ENCODE measurements around the gene CSNK1D. TPM values are rescaled to one million over a fixed set of nuclear protein-coding genes. Genes with fewer than 3 reads are reported as not detected.

Gene CSNK1D
- total and polyA plus RNA-seq, 4 donors, result 72.7 to 160 (median 123) TPM

- Histone ChIP-seq H3K9ac (ENCODE audit: insufficient read depth in 1 of 2, low read length in 2 of 2) (no peak overlapping the region), H3K27ac (ENCODE audit: low read depth in 1 of 2, low read length in 1 of 2) (no peak overlapping the region), H3K9me3 (ENCODE audit: control insufficient read depth in 4 of 4, insufficient read depth in 3 of 4, low read length in 3 of 4) (no peaks in the 10 kb centered on the region), H3K4me3 (no peak overlapping the region), H3K27me3 (ENCODE audit: control insufficient read depth in 3 of 3, insufficient read depth in 3 of 3, low read length in 2 of 3) (no peaks in the 10 kb centered on the region), H3K4me1 (ENCODE audit: control insufficient read depth in 5 of 5, insufficient read depth in 5 of 5, low read length in 5 of 5) (peaks cover 10 to 66% (median 50%) of the 10 kb centered on the region in 5 donors), H3K36me3 (ENCODE audit: control insufficient read depth in 4 of 4, insufficient read depth in 4 of 4, low read length in 4 of 4) (peaks cover 0 to 24% (median 1%) of the 10 kb centered on the region in 4 donors)
- ATAC-seq (ENCODE audit: insufficient read depth, low FRiP score) (no peak), DNase-seq (no peak)
- WGBS, 2 donors, result 84 to 86% methylated on average over 19 of the region's 19 CpGs
- no peak for TF ChIP-seq CTCF (IDR thresholded peaks at IDR 0.05; ENCODE audit: control extremely low read depth, extremely low read depth)
These were observed 38.3 kb downstream of the CSNK1D start for GRCh38 chr17:82235056-82235774.

- H3K4me3 ChIP-seq, result no peak overlapping the region
- no peak overlapping the region for H3K9ac ChIP-seq (ENCODE audit: insufficient read depth in 1 of 2, low read length in 2 of 2)
- H3K27ac ChIP-seq (ENCODE audit: low read depth in 1 of 2, low read length in 1 of 2), result no peak overlapping the region
- peak; percentile 59 to 83 (median 75) for DNase-seq
- H3K27me3 ChIP-seq (ENCODE audit: control insufficient read depth in 3 of 3, insufficient read depth in 3 of 3, low read length in 2 of 3), result no peaks in the 10 kb centered on the region
- H3K36me3 ChIP-seq (ENCODE audit: control insufficient read depth in 4 of 4, insufficient read depth in 4 of 4, low read length in 4 of 4), result peaks cover 0 to 16% (median 0%) of the 10 kb centered on the region in 4 donors
- peaks cover 8 to 69% (median 46%) of the 10 kb centered on the region in 5 donors for H3K4me1 ChIP-seq (ENCODE audit: control insufficient read depth in 5 of 5, insufficient read depth in 5 of 5, low read length in 5 of 5)
- 72 to 76% methylated on average over 24 to 26 of the region's 26 CpGs for WGBS, 2 donors
- H3K9me3 ChIP-seq (ENCODE audit: control insufficient read depth in 4 of 4, insufficient read depth in 3 of 4, low read length in 3 of 4), result no peaks in the 10 kb centered on the region
- no peak for TF ChIP-seq CTCF (IDR thresholded peaks at IDR 0.05; ENCODE audit: control extremely low read depth, extremely low read depth)
- no peak for ATAC-seq (ENCODE audit: insufficient read depth, low FRiP score)
These were observed 39.1 kb downstream of the CSNK1D start for GRCh38 chr17:82234211-82235055.

GRCh38 chr17:82232876-82233785 lies 40.4 kb downstream of the CSNK1D start:
- Histone ChIP-seq H3K36me3 (ENCODE audit: control insufficient read depth in 4 of 4, insufficient read depth in 4 of 4, low read length in 4 of 4) (peaks cover 0 to 15% (median 0%) of the 10 kb centered on the region in 4 donors), H3K9ac (ENCODE audit: insufficient read depth in 1 of 2, low read length in 2 of 2) (no peak overlapping the region), H3K27ac (ENCODE audit: low read depth in 1 of 2, low read length in 1 of 2) (peak overlapping the region in 1 of 2 donors; percentile 10), H3K9me3 (ENCODE audit: control insufficient read depth in 4 of 4, insufficient read depth in 3 of 4, low read length in 3 of 4) (no peaks in the 10 kb centered on the region), H3K27me3 (ENCODE audit: control insufficient read depth in 3 of 3, insufficient read depth in 3 of 3, low read length in 2 of 3) (no peaks in the 10 kb centered on the region), H3K4me3 (no peak overlapping the region), H3K4me1 (ENCODE audit: control insufficient read depth in 5 of 5, insufficient read depth in 5 of 5, low read length in 5 of 5) (peaks cover 0 to 68% (median 37%) of the 10 kb centered on the region in 5 donors)
- no peak for TF ChIP-seq CTCF (IDR thresholded peaks at IDR 0.05; ENCODE audit: control extremely low read depth, extremely low read depth)
- DNase-seq (no peak), ATAC-seq (ENCODE audit: insufficient read depth, low FRiP score) (no peak)
- 78 to 79% methylated on average over 20 to 21 of the region's 21 CpGs for WGBS, 2 donors
